A549 treated with AZD9567 at 1 μM for 4 hours (cell line): ENCODE data around the gene ABCD4. TPM values are rescaled to one million over a fixed set of nuclear protein-coding genes. Genes with fewer than 3 reads are reported as not detected.

Experiments used
- total RNA-seq: library from RNA; stranded (reverse); fragments of 200-300 nt; extraction: Qiagen RNA extraction; gene quantifications from 5 replicates; pipeline ENCODE4 v1.2.3, GENCODE V29; 2022; ENCODE audit not compliant: insufficient read depth

Gene ABCD4
- 24.6 to 39.2 TPM (median 35.6 TPM) in 5 replicates for total RNA-seq

DNA sequence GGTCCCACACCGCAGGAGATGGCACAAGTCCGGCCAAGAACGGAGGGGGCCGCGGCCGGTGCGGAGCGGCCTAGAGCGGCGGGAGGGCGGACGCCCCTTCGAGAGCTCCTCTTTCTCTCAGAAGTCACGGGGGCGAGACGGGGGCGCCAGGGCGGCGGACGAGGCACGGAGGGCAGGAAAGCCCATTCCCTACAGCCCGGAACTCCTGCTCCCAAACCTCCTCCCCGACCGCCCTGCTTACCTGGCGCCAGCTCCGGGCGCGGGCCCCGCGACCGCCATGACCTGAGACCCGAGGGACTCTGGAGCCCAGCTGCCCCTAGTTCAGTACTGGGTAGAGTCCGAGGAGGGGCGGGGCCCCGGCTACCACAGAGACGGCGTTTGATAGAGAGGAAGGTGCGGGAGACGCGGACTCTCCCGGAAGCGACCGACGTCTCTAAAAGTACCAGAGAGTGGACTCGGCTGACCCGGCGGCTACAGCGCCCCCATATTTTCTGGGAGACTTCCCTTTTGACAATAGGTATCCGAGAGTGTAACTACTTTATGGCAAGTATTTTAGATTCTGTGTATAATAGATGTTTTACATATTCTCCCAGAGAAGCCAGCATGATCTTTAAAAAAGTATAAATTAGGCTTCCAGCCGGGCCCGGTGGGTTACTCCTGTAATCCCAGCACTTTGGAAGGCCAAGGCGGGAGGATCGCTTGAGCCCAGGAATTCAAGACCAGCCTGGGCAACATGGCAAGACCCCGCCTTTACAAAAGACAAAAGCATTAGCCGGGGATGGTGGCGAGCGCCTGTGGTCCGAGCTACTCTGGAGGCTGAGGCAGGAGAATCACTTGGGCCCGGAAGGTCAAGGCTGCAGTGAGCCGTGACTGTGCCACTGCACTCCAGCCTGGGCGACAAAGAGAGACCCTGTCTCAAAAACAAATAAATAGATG is at the start of gene ABCD4:
Gene ABCD4, minus strand, starts transcription at position 301 of the 936 bp plus-strand sequence. Its CDS starts 22 bp downstream, at position 279.

DNA sequence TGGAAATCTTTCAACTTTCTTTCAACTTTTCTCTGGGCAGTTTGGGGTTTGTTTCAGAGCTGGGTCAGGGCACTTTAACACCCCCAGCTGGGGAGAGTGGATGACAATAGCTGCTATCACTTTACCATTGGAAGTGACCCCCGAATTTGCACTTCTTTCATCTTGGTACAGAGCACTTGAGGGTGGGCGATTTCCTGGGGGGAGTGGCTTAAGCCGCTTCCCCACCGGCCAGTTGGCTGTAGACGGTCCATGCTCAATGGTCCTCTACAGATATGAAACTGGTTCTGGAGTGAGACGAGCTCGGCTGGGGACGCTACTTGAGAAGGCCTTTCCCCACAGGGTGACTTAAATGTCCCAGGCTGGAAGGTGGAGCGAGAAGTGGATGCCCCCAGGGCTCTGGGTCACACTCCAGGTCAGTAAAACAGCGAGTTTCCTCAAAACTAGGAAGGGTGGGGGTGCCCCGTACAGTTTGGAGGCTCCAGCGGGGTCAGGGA is 45.6 kb upstream of the ABCD4 start, which contains the start of gene VRTN:
Gene VRTN, plus strand, starts transcription at position 231 of the 494 bp plus-strand sequence. CDS start 8,313 bp downstream, outside the sequence.

DNA sequence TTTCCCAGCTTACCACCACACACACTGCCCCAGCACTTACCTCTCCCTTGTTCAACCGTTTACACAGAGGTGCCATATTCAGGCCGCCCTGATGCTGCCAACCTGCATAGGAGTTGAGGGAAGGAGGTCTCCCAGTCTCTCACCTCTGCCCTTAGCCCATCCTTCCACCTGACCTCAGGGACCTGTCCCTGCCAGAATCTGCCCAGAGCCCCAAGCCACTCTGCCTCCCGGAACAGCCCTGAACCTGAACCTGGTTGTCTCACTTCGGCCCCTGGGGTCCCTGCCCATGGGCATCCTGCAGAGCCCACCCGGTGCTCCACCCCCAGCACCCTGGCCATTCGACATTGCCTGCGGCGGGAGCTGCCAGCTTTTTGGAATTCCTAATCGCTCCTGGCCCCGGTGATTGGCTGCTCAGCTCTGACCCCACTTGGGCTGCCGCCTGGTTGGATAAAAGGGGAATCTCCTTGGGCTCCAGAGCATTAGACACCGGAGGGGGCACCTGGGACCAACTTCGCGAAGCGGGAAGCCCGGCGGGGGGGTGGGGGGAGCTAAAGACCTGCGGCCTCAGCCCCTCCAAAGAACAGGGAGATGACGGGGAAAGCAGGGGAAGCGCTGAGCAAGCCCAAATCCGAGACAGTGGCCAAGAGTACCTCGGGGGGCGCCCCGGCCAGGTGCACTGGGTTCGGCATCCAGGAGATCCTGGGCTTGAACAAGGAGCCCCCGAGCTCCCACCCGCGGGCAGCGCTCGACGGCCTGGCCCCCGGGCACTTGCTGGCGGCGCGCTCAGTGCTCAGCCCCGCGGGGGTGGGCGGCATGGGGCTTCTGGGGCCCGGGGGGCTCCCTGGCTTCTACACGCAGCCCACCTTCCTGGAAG is 63.5 kb downstream of the ABCD4 start, which contains the start of gene VSX2:
Gene VSX2, plus strand, starts transcription at position 476 of the 874 bp plus-strand sequence. Its CDS starts 113 bp downstream, at position 589.

Other genes starting within 250 kb of the ABCD4 start
- 2.1 to 5.9 TPM (median 2.5 TPM) in 5 replicates for gene ALDH6A1, start 218.5 kb downstream of the ABCD4 start, total RNA-seq
- gene LIN52, start 218.0 kb downstream of the ABCD4 start, total RNA-seq, result 4.2 to 7.0 TPM (median 5.1 TPM) in 5 replicates
- gene VSX2, start 63.5 kb downstream of the ABCD4 start, total RNA-seq, result not detected in 5 replicates
- gene VRTN, start 45.5 kb upstream of the ABCD4 start, total RNA-seq, result not detected in 5 replicates
- gene SYNDIG1L, start 123.3 kb upstream of the ABCD4 start, total RNA-seq, result not detected in 5 replicates
- 215 to 316 TPM (median 233 TPM) in 5 replicates for gene NPC2, start 190.4 kb upstream of the ABCD4 start, total RNA-seq
- gene ISCA2, start 190.8 kb upstream of the ABCD4 start, total RNA-seq, result 35.3 to 45.4 TPM (median 39.1 TPM) in 5 replicates